Measurements from ENCODE around the gene DOCK2.
A peak's percentile ranks its signal among the peaks of the same experiment; 100 is the strongest.
"Not testable (repeated sequence)": the region's sequence is repeated elsewhere in the genome, so short reads cannot be mapped to it uniquely, and the experiment has no call there.

The DOCK2 gene

GRCh38 chr5:169641253-169641652 lies 4.2 kb downstream of the DOCK2 start:
- no peak for DNase-seq

- no peak for DNase-seq
Observed at GRCh38 chr5:169646856-169647255, 9.8 kb downstream of the DOCK2 start.

- DNase-seq, result no peak
Observed at GRCh38 chr5:169647566-169647965, 10.5 kb downstream of the DOCK2 start.

GRCh38 chr5:169648725-169649310 lies 11.7 kb downstream of the DOCK2 start:
- peak; percentile 25 for DNase-seq

GRCh38 chr5:169649486-169649885 lies 12.4 kb downstream of the DOCK2 start:
- DNase-seq, result no peak

GRCh38 chr5:169650701-169651331 lies 13.7 kb downstream of the DOCK2 start:
- no peak for DNase-seq

GRCh38 chr5:169651526-169651925 lies 14.5 kb downstream of the DOCK2 start:
- DNase-seq, result no peak

GRCh38 chr5:169652057-169652456 lies 15.0 kb downstream of the DOCK2 start:
- DNase-seq, result no peak

GRCh38 chr5:169653091-169653490 lies 16.0 kb downstream of the DOCK2 start:
- no peak for DNase-seq

- no peak for DNase-seq
Observed at GRCh38 chr5:169655353-169655752, 18.3 kb downstream of the DOCK2 start.

- DNase-seq, result no peak
Observed at GRCh38 chr5:169656125-169656901, 19.2 kb downstream of the DOCK2 start.

GRCh38 chr5:169657127-169657526 lies 20.1 kb downstream of the DOCK2 start:
- no peak for DNase-seq

GRCh38 chr5:169662451-169662850 lies 25.4 kb downstream of the DOCK2 start:
- not testable (repeated sequence) for DNase-seq

GRCh38 chr5:169663537-169663936 lies 26.5 kb downstream of the DOCK2 start:
- no peak for DNase-seq

- DNase-seq, result no peak
Observed at GRCh38 chr5:169666365-169666764, 29.3 kb downstream of the DOCK2 start.

GRCh38 chr5:169667896-169668674 lies 31.0 kb downstream of the DOCK2 start:
- DNase-seq, result peak; percentile 74

- DNase-seq, result peak; percentile 12
Observed at GRCh38 chr5:169668732-169669131, 31.7 kb downstream of the DOCK2 start.

GRCh38 chr5:169670769-169671525 lies 33.9 kb downstream of the DOCK2 start:
- DNase-seq, result no peak

- DNase-seq, result no peak
Observed at GRCh38 chr5:169682026-169682425, 45.0 kb downstream of the DOCK2 start.

GRCh38 chr5:169686137-169686536 lies 49.1 kb downstream of the DOCK2 start:
- peak; percentile 57 for DNase-seq

- DNase-seq, result no peak
Observed at GRCh38 chr5:169688106-169688505, 51.0 kb downstream of the DOCK2 start.

GRCh38 chr5:169691471-169691870 lies 54.4 kb downstream of the DOCK2 start:
- no peak for DNase-seq

Measured in NCI-H2171 treated with DMSO at 0.1 percent for 48 hours (cell line).